ENCODE data around the gene CSRP2.

The CSRP2 gene

DNA sequence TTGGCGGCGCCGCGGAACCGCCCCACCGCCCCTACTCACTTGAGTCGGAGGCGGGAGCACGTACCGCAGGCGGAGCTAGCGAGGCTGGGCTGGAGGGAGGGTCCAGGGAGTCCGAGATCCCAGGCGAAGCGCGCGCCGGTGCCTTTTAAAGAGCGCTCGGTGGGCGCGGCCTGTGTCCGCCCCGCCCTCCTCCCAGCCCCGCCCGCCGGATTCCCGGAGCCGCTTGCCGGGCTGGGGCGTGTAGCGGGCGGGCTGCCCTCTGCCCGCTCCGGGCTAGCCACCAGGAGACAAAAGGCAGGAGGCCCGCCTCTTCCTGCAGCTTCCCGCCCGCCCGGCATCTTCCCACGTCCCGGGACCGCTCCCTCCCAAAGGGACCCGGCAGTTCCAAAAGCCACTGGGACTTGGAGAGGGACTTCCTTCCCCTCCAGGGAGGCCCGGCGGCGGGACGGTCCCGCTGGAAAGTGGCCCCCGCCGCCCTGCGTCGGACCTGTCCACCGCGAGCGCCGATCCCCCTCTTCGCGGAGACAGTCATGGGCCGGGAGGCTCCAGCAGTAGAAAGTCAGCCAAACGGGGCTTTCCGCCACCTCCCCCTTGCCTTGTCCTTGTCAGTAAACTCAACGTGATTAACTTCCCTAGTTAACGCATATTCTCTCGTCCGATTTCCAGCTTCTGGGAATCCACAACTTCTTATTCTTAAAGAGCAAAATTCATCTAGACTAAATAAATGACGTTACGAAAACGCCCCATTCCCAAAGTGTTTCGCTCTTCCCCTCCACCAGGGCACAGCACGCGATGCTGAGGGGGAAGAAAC, at the start of gene CSRP2:
CSRP2 (minus strand) TSS at position 121 of the 811 bp plus-strand sequence. CDS start 12,759 bp downstream, outside the sequence.
- peak; percentile 90 for DNase-seq (ENCODE audit: low spot score)
- in situ Hi-C loops (cut with MboI; ENCODE audit: low pct_unique_long_range_greater_than_20kb, low sequenced_read_pairs, unreplicated experiment) = no loop called here

DNA sequence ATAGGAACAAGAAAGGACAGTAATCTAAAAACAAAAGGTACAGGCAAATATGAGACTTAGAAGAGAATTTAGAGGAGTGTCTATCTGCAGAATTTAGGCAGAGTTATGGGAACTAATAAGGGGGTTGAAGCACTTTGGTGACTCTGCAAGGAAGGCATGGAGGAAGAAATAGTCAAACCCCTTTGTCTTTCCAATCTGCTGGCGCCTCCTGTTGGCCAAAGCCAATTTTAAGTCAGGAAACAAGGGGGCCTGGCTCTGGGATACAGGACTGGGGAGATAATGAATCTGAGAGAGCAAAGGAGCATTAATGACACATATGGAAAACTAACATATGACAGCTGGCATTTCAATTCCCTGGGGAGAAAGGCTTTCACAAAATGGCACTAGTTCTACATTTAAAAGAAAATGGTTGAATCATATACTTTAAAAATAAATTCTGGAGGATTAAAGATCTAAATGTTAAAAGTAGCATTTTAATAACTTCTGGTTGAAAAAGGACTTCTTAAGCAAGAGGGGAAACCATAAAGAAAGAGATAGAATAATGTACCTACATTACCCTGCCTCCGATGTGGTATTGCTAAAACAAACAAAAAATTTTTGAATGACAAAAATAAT, 48.5 kb upstream of the CSRP2 start:
- TF ChIP-seq, protein P1, sequence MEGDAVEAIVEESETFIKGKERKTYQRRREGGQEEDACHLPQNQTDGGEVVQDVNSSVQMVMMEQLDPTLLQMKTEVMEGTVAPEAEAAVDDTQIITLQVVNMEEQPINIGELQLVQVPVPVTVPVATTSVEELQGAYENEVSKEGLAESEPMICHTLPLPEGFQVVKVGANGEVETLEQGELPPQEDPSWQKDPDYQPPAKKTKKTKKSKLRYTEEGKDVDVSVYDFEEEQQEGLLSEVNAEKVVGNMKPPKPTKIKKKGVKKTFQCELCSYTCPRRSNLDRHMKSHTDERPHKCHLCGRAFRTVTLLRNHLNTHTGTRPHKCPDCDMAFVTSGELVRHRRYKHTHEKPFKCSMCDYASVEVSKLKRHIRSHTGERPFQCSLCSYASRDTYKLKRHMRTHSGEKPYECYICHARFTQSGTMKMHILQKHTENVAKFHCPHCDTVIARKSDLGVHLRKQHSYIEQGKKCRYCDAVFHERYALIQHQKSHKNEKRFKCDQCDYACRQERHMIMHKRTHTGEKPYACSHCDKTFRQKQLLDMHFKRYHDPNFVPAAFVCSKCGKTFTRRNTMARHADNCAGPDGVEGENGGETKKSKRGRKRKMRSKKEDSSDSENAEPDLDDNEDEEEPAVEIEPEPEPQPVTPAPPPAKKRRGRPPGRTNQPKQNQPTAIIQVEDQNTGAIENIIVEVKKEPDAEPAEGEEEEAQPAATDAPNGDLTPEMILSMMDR (IDR thresholded peaks at IDR 0.05; ENCODE audit: extremely low read depth, insufficient read depth, missing control alignments) = peak; percentile 55
- in situ Hi-C loops (cut with MboI; ENCODE audit: low pct_unique_long_range_greater_than_20kb, low sequenced_read_pairs, unreplicated experiment) = no loop called here
- DNase-seq (ENCODE audit: low spot score) = peak; percentile 45

More for the DNA sequence above, at the start of gene CSRP2:
- TF ChIP-seq, protein P1 (IDR thresholded peaks at IDR 0.05; ENCODE audit: extremely low read depth, insufficient read depth, missing control alignments) = no peak

DNA sequence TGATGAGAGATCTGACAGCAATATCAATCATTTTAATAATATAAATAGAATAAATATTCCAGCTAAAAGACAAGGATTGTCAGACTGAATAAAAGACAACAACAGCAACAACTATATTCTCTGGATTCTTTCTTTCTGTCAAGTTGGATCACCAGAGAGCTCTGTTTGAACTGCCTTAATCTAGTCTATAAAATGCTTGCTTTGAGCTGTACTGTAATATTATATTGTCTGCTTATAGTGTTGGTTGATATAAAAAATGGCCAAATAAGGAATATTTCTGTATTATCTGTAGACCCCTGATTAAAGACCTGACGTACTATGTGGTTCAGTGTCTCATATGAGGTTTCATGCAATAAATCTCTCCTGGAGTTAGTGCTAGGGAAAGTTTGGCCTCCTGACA, 46.3 kb upstream of the CSRP2 start:
- in situ Hi-C loops (cut with MboI; ENCODE audit: low pct_unique_long_range_greater_than_20kb, low sequenced_read_pairs, unreplicated experiment) = no loop called here
- TF ChIP-seq, protein P1 (IDR thresholded peaks at IDR 0.05; ENCODE audit: extremely low read depth, insufficient read depth, missing control alignments) = no peak
- DNase-seq (ENCODE audit: low spot score) = no peak

DNA sequence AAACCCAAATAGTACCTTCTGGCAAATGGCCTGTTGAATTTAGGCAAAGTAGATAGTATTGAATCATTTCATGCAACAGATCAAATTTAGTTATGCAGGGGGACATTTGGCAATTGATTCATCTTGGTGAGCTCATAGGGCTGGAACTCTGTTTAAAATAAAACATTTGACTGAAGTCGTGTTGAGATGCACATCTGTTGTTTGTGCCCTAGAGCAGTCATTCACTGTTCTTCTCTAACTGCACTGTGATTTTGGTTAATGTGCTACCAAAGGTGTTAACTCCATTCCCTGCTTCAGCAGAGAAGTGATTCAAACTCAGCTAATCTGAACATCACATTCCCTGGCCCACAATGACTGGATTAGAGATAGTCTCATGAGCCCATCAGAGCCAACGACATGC, 44.0 kb upstream of the CSRP2 start:
- no peak for DNase-seq (ENCODE audit: low spot score)
- in situ Hi-C loops (cut with MboI; ENCODE audit: low pct_unique_long_range_greater_than_20kb, low sequenced_read_pairs, unreplicated experiment) = no loop called here
- TF ChIP-seq, protein P1 (IDR thresholded peaks at IDR 0.05; ENCODE audit: extremely low read depth, insufficient read depth, missing control alignments) = no peak

DNA sequence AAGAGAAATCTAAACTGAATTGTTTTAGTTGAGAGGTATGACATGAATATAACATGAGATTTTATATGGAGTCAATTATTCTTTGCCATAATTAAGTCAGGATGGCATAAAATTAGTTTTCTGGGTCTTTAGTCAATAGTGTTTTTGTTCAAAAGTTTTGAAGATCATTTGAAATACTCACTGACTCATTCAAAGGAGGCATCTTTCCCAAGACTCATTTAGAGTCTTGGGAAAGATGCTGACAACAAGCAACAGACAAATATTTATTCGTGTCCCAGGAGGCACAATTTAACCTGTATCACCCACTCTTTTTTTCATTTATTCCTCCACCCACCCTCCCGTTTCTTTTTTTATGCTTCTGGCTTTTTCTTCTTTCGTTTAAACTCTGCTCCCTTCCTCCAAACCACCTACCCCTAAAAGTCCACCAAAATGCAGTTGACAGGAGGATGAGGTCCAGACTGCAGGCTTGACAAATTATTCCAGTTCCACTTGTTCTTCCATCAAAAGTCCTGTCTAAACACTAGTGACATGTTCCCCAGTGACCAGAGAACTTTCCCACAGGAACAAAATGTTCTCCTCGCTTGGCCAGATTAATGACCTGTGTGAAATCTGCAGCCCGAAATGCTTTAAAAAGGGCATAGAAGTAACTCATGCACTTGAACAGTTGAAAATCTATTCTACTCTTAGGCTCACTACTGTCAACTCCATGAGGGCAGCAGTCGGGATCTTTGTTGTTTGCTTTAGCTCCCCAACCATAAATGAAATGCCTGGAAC, 43.3 kb upstream of the CSRP2 start:
- TF ChIP-seq, protein P1 (IDR thresholded peaks at IDR 0.05; ENCODE audit: extremely low read depth, insufficient read depth, missing control alignments) = no peak
- in situ Hi-C loops (cut with MboI; ENCODE audit: low pct_unique_long_range_greater_than_20kb, low sequenced_read_pairs, unreplicated experiment) = no loop called here
- DNase-seq (ENCODE audit: low spot score) = no peak

DNA sequence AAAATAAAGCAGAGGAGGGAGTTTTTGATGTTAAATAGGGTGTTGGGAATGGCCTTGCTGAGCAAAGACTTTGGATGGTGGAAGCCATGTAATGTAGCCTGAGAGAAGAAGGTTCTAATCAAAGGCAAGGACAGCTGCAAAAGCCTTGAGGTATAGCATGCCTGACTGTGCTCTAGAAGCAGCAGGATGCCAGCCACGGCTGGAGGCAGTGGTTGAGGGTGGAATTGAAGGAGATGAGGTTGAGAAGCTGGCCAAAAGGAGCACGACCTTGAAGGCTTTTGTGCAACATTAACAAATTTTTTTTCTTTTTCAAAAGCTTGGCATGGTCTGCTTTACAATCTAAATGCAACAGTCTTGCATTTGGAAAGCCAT, 42.3 kb upstream of the CSRP2 start:
- DNase-seq (ENCODE audit: low spot score) = no peak
- TF ChIP-seq, protein P1 (IDR thresholded peaks at IDR 0.05; ENCODE audit: extremely low read depth, insufficient read depth, missing control alignments) = no peak
- in situ Hi-C loops (cut with MboI; ENCODE audit: low pct_unique_long_range_greater_than_20kb, low sequenced_read_pairs, unreplicated experiment) = no loop called here

Measured in GM13977 (cell line).